A549 (cell line): ENCODE data around the gene RIMS4.

Experiments used
- CHD4 ChIP-seq: fragments of 200-600 bp; sonication (generic); IDR thresholded peaks from 2 replicates; pipeline ENCODE4 v1.6.1; 2016; ENCODE audit warnings: antibody characterized with exemption, mild to moderate bottlenecking, borderline replicate concordance
- CTCF ChIP-seq: fragments of >200 bp; sonication (Bioruptor Twin); formaldehyde crosslinking; IDR thresholded peaks from 3 replicates; pipeline ENCODE4 v1.5.1; 2016
- HDAC2 ChIP-seq: fragments of 200-600 bp; sonication (generic); IDR thresholded peaks from 2 replicates; pipeline ENCODE4 v1.6.1; 2016
- JUN ChIP-seq, 2 experiments: fragments of >200 bp; sonication (Bioruptor Twin); formaldehyde crosslinking; IDR thresholded peaks; 2 replicates in 1 of 2; 3 replicates in 1 of 2; pipeline ENCODE4 v1.6.1; 2016 to 2017
- MAFK ChIP-seq: fragments of 450-650 bp; IDR thresholded peaks from 2 replicates; pipeline ENCODE4 v1.6.1; 2014; ENCODE audit not compliant: partially characterized antibody
- MAX ChIP-seq: IDR thresholded peaks from 2 replicates; pipeline ENCODE4 v1.6.1; 2012
- PBX3 ChIP-seq: IDR thresholded peaks from 2 replicates; pipeline ENCODE4 v1.6.1; 2012
- POLR2A ChIP-seq: IDR thresholded peaks from 2 replicates; pipeline ENCODE4 v1.6.1; 2012; ENCODE audit warnings: mild to moderate bottlenecking, low read length
- RAD21 ChIP-seq, 2 experiments: fragments of >200 bp in 1 of 2; sonication (Bioruptor Twin) in 1 of 2; formaldehyde crosslinking in 1 of 2; IDR thresholded peaks in 1 of 2; conservative IDR thresholded peaks in 1 of 2; 2 replicates in 1 of 2; 3 replicates in 1 of 2; pipeline ENCODE4 v1.6.1; 2012 to 2018; ENCODE audit warnings: inconsistent platforms in 1 of 2
- USF2 ChIP-seq: fragments of 450-650 bp; IDR thresholded peaks from 2 replicates; pipeline ENCODE4 v1.6.1; 2014; ENCODE audit warnings: antibody characterized with exemption

GRCh38 chr20:44703183-44703925, 107.0 kb downstream of the RIMS4 start:
- no peak for TF ChIP-seq CTCF
- TF ChIP-seq POLR2A: no peak
- TF ChIP-seq USF2: no peak
- TF ChIP-seq MAX: no peak
- no peak for TF ChIP-seq MAFK
- TF ChIP-seq PBX3: no peak
- TF ChIP-seq HDAC2: no peak
- no peak for TF ChIP-seq RAD21 (conservative IDR thresholded peaks at IDR 0.05 in 1 of 2, IDR thresholded peaks at IDR 0.05 in 1 of 2)
- TF ChIP-seq JUN (IDR thresholded peaks at IDR 0.05): no peak
- TF ChIP-seq CHD4: no peak
